Measurements from ENCODE around the gene ABCC9.

- no peak for TF ChIP-seq CTCF (IDR thresholded peaks at IDR 0.05; ENCODE audit: insufficient read depth, low read length)
- TF ChIP-seq POLR2AphosphoS5 (IDR thresholded peaks at IDR 0.05; ENCODE audit: low read depth) = no peak
- TF ChIP-seq, protein P1, sequence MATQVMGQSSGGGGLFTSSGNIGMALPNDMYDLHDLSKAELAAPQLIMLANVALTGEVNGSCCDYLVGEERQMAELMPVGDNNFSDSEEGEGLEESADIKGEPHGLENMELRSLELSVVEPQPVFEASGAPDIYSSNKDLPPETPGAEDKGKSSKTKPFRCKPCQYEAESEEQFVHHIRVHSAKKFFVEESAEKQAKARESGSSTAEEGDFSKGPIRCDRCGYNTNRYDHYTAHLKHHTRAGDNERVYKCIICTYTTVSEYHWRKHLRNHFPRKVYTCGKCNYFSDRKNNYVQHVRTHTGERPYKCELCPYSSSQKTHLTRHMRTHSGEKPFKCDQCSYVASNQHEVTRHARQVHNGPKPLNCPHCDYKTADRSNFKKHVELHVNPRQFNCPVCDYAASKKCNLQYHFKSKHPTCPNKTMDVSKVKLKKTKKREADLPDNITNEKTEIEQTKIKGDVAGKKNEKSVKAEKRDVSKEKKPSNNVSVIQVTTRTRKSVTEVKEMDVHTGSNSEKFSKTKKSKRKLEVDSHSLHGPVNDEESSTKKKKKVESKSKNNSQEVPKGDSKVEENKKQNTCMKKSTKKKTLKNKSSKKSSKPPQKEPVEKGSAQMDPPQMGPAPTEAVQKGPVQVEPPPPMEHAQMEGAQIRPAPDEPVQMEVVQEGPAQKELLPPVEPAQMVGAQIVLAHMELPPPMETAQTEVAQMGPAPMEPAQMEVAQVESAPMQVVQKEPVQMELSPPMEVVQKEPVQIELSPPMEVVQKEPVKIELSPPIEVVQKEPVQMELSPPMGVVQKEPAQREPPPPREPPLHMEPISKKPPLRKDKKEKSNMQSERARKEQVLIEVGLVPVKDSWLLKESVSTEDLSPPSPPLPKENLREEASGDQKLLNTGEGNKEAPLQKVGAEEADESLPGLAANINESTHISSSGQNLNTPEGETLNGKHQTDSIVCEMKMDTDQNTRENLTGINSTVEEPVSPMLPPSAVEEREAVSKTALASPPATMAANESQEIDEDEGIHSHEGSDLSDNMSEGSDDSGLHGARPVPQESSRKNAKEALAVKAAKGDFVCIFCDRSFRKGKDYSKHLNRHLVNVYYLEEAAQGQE (IDR thresholded peaks at IDR 0.05; ENCODE audit: insufficient replicate concordance, low read depth) = no peak
Measured at GRCh38 chr12:21809100-21809499, 132.1 kb downstream of the ABCC9 start.

All from HL-60 (cell line).